ENCODE results near the gene FRYL.

GRCh38 chr4:48450740-48451139 lies 329.3 kb downstream of the FRYL start:
- TF ChIP-seq CTCF (IDR thresholded peaks at IDR 0.05; ENCODE audit: low read length) (no peak), EZH2 (IDR thresholded peaks at IDR 0.05; ENCODE audit: borderline replicate concordance, low read length) (no peak)

Measured in OCI-LY1 (cell line).